ENCODE results near the gene NDUFAB1. TPM values are rescaled to one million over a fixed set of nuclear protein-coding genes. Genes with fewer than 3 reads are reported as not detected.

NDUFAB1 gene
- total and polyA plus RNA-seq, 2 of the 13 experiments (the other 11 are each of a cell fraction or from before 2014, with no cell fraction given) = 221 to 601 TPM

DNA sequence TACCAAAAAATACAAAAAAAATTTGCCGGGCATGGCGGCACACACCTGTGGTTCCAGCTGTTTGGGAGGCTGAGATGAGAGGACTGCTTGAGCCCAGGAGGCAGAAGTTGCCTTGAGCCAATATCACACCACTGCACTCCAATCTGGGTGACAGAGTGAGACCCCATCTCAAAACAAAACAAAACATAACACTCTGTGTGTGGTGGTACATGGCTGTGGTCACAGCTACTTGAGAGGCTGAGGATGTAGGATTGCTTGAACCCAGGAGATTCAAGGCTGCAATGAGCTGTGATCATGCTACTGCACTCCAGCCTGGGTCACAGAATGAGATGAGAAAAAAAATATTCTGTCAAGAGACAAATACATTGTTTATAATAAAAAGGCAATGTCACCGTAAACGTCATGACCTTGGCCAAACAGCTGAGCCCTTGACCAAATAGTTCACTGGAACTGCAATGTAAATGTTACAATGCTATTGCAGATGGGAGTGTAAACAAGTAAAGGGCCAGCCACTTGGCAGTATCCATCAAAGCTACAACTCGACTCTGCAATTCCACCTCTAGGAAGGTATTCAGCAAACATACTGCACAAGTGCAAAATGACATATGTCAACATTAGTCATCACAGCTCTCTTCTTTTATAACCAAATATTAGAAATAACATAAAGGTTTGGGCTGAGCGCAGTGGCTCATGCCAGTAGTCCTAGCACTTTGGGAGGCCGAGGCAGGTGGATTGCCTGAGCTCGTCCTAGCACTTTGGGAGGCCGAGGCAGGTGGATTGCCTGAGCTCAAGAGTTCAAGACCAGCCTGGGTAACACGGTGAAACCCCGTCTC lies 55.9 kb downstream of the NDUFAB1 start (continued):
- TF ChIP-seq PRMT3 (CRISPR knock-in tag; IDR thresholded peaks at IDR 0.05; ENCODE audit: borderline replicate concordance, low read depth) = no peak
- TF ChIP-seq ZNF567 (CRISPR knock-in tag; IDR thresholded peaks at IDR 0.05; ENCODE audit: borderline replicate concordance) = peak; percentile 59
- TF ChIP-seq, protein P1, sequence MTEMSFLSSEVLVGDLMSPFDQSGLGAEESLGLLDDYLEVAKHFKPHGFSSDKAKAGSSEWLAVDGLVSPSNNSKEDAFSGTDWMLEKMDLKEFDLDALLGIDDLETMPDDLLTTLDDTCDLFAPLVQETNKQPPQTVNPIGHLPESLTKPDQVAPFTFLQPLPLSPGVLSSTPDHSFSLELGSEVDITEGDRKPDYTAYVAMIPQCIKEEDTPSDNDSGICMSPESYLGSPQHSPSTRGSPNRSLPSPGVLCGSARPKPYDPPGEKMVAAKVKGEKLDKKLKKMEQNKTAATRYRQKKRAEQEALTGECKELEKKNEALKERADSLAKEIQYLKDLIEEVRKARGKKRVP (CRISPR knock-in tag; IDR thresholded peaks at IDR 0.05) = peak in 1 of 2 experiments; percentile 99; a peak in 2 of 4 replicates
- TF ChIP-seq SP140L (CRISPR knock-in tag; IDR thresholded peaks at IDR 0.05; ENCODE audit: borderline replicate concordance) = peak; percentile 36; the same call in 1 of the 2 replicates
- TF ChIP-seq ZNF614 (CRISPR knock-in tag; IDR thresholded peaks at IDR 0.05; ENCODE audit: borderline replicate concordance) = peak; percentile 99
- TF ChIP-seq CEBPG (CRISPR knock-in tag; IDR thresholded peaks at IDR 0.05) = peak; percentile 97
- TF ChIP-seq AKAP8 (CRISPR knock-in tag; IDR thresholded peaks at IDR 0.05) = peak; percentile 4; the same call in 1 of the 2 replicates
- 0 out of 2 replicates have a peak, but pooled peaks have one; percentile 47 for TF ChIP-seq ZC3H13 (CRISPR knock-in tag; IDR thresholded peaks at IDR 0.05)
- TF ChIP-seq, protein P2, sequence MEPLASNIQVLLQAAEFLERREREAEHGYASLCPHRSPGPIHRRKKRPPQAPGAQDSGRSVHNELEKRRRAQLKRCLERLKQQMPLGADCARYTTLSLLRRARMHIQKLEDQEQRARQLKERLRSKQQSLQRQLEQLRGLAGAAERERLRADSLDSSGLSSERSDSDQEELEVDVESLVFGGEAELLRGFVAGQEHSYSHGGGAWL (CRISPR knock-in tag; IDR thresholded peaks at IDR 0.05) = no peak
- peak; percentile 80; the same call in 1 of the 2 replicates for TF ChIP-seq SIX1 (CRISPR knock-in tag; IDR thresholded peaks at IDR 0.05; ENCODE audit: borderline replicate concordance)
- TF ChIP-seq ZNF12 (CRISPR knock-in tag; IDR thresholded peaks at IDR 0.05) = peak; percentile 90
- peak; percentile 67; the same call in 1 of the 2 replicates for TF ChIP-seq SSRP1 (CRISPR knock-in tag; IDR thresholded peaks at IDR 0.05)
- TF ChIP-seq MZF1 (CRISPR knock-in tag; IDR thresholded peaks at IDR 0.05; ENCODE audit: borderline replicate concordance) = no peak
- TF ChIP-seq, protein P3, sequence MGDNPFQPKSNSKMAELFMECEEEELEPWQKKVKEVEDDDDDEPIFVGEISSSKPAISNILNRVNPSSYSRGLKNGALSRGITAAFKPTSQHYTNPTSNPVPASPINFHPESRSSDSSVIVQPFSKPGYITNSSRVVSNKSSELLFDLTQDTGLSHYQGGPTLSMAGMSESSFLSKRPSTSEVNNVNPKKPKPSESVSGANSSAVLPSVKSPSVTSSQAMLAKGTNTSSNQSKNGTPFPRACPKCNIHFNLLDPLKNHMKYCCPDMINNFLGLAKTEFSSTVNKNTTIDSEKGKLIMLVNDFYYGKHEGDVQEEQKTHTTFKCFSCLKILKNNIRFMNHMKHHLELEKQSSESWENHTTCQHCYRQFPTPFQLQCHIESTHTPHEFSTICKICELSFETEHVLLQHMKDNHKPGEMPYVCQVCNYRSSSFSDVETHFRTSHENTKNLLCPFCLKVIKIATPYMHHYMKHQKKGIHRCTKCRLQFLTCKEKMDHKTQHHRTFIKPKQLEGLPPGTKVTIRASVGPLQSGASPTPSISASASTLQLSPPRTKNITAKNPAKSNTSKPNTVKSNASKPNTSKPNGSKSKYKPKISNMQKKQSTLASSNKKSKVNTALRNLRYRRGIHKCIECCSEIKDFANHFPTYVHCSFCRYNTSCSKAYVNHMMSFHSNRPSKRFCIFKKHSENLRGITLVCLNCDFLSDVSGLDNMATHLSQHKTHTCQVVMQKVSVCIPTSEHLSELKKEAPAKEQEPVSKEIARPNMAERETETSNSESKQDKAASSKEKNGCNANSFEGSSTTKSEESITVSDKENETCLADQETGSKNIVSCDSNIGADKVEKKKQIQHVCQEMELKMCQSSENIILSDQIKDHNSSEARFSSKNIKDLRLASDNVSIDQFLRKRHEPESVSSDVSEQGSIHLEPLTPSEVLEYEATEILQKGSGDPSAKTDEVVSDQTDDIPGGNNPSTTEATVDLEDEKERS (CRISPR knock-in tag; IDR thresholded peaks at IDR 0.05) = peak; percentile 74; the same call in 1 of the 2 replicates
- peak; percentile 21; the same call in 1 of the 2 replicates for TF ChIP-seq ARHGAP35 (CRISPR knock-in tag; IDR thresholded peaks at IDR 0.05; ENCODE audit: borderline replicate concordance)
- TF ChIP-seq, protein P4, sequence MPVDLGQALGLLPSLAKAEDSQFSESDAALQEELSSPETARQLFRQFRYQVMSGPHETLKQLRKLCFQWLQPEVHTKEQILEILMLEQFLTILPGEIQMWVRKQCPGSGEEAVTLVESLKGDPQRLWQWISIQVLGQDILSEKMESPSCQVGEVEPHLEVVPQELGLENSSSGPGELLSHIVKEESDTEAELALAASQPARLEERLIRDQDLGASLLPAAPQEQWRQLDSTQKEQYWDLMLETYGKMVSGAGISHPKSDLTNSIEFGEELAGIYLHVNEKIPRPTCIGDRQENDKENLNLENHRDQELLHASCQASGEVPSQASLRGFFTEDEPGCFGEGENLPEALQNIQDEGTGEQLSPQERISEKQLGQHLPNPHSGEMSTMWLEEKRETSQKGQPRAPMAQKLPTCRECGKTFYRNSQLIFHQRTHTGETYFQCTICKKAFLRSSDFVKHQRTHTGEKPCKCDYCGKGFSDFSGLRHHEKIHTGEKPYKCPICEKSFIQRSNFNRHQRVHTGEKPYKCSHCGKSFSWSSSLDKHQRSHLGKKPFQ (CRISPR knock-in tag; IDR thresholded peaks at IDR 0.05; ENCODE audit: insufficient replicate concordance) = peak; percentile 64
- peak; percentile 62; the same call in 1 of the 2 replicates for TF ChIP-seq SP4 (CRISPR knock-in tag; IDR thresholded peaks at IDR 0.05)

Measured in HepG2 (cell line).